HG03432 (cell line): ENCODE results near the gene ZCCHC14.
A peak's percentile ranks its signal among the peaks of the same experiment; 100 is the strongest.
"Not testable (repeated sequence)": the region's sequence is repeated elsewhere in the genome, so short reads cannot be mapped to it uniquely, and the experiment has no call there.

Experiments
- ATAC-seq: cut with Tn5 transposase; IDR thresholded peaks from one replicate; pipeline ENCODE4 v1.9.1; 2021; ENCODE audit warnings: mild to moderate bottlenecking, moderate library complexity; ENCODE audit not compliant: unreplicated experiment

ZCCHC14 gene

GRCh38 chr16:87388818-87389134 is 104.0 kb downstream of the ZCCHC14 start:
- no peak for ATAC-seq

- ATAC-seq = peak; percentile 44
Measured at GRCh38 chr16:87387942-87388817, 104.6 kb downstream of the ZCCHC14 start.

- not testable (repeated sequence) for ATAC-seq
Measured at GRCh38 chr16:87384875-87385167, 108.0 kb downstream of the ZCCHC14 start.

- ATAC-seq = peak; percentile 19
Measured at GRCh38 chr16:87384162-87384874, 108.5 kb downstream of the ZCCHC14 start.

- ATAC-seq = peak; percentile 46
Measured at GRCh38 chr16:87383505-87384161, 109.2 kb downstream of the ZCCHC14 start, which contains the start of gene FBXO31. Gene FBXO31, minus strand, starts transcription at chr16:87383776. Its CDS starts 32 bp downstream, at chr16:87383744.

- no peak for ATAC-seq
Measured at GRCh38 chr16:87382023-87382785, 110.6 kb downstream of the ZCCHC14 start.

GRCh38 chr16:87380881-87381280 is 111.9 kb downstream of the ZCCHC14 start:
- no peak for ATAC-seq

GRCh38 chr16:87380403-87380802 is 112.4 kb downstream of the ZCCHC14 start:
- no peak for ATAC-seq

GRCh38 chr16:87379312-87379752 is 113.5 kb downstream of the ZCCHC14 start:
- ATAC-seq = not testable (repeated sequence)

- no peak for ATAC-seq
Measured at GRCh38 chr16:87376660-87377059, 116.2 kb downstream of the ZCCHC14 start.

GRCh38 chr16:87375426-87376135 is 117.2 kb downstream of the ZCCHC14 start:
- no peak for ATAC-seq

- no peak for ATAC-seq
Measured at GRCh38 chr16:87374313-87374712, 118.5 kb downstream of the ZCCHC14 start.

- ATAC-seq = no peak
Measured at GRCh38 chr16:87372305-87372704, 120.5 kb downstream of the ZCCHC14 start.

- no peak for ATAC-seq
Measured at GRCh38 chr16:87371261-87371866, 121.5 kb downstream of the ZCCHC14 start.

GRCh38 chr16:87369796-87370719 is 122.8 kb downstream of the ZCCHC14 start:
- ATAC-seq = no peak

- no peak for ATAC-seq
Measured at GRCh38 chr16:87369117-87369765, 123.6 kb downstream of the ZCCHC14 start.

- ATAC-seq = no peak
Measured at GRCh38 chr16:87368029-87368770, 124.6 kb downstream of the ZCCHC14 start.

GRCh38 chr16:87367529-87367928 is 125.3 kb downstream of the ZCCHC14 start:
- no peak for ATAC-seq
